Kidney (tissue), 14 donors: ENCODE data around the gene ANKS1B. TPM values are rescaled to one million over a fixed set of nuclear protein-coding genes. Genes with fewer than 3 reads are reported as not detected.

Source experiments
- DNase-seq, 5 donors: peaks; one replicate each; pipeline ENCODE4 v3.0.0-alpha.2; 2013 to 2020
- FAIRE-seq: peaks from 2 replicates; lab custom pipeline; 2012; peaks lifted over from hg19 to GRCh38; lab: Jason Lieb, UNC
- H3K27ac ChIP-seq, 2 donors: one replicate each; pipeline ENCODE4 v1.7.0; 2013; ENCODE audit warnings: low read depth in 2 of 2, low read length in 2 of 2, inconsistent platforms in 1 of 2
- H3K27me3 ChIP-seq: one replicate; pipeline ENCODE4 v1.7.1; 2013; ENCODE audit warnings: low read length, inconsistent platforms; ENCODE audit not compliant: control insufficient read depth, insufficient read depth
- H3K36me3 ChIP-seq, 3 donors: one replicate each; pipeline versions ENCODE4 v1.7.0 to v1.7.1; 2013; ENCODE audit warnings: low read length in 3 of 3, control low read depth in 1 of 3, inconsistent platforms in 1 of 3; ENCODE audit not compliant: insufficient read depth in 3 of 3, control insufficient read depth in 2 of 3
- H3K4me1 ChIP-seq, 3 donors: one replicate each; pipeline versions ENCODE4 v1.7.0 to v1.7.1; 2013; ENCODE audit warnings: low read length in 3 of 3, inconsistent platforms in 1 of 3, low read depth in 1 of 3; ENCODE audit not compliant: control insufficient read depth in 2 of 3, insufficient read depth in 2 of 3
- H3K4me3 ChIP-seq, 3 donors: one replicate each; pipeline versions ENCODE4 v1.7.0 to v1.8.1; 2013; ENCODE audit warnings: low read length in 3 of 3, control low read depth in 1 of 3, inconsistent platforms in 1 of 3
- H3K9ac ChIP-seq, 3 donors: one replicate each; pipeline versions ENCODE4 v1.7.0 to v1.7.1; 2013; ENCODE audit warnings: low read length in 3 of 3, control low read depth in 1 of 3, inconsistent platforms in 1 of 3
- H3K9me3 ChIP-seq, 3 donors: one replicate each; pipeline versions ENCODE4 v1.7.0 to v1.7.1; 2013; ENCODE audit warnings: low read length in 3 of 3, control low read depth in 1 of 3, inconsistent platforms in 1 of 3; ENCODE audit not compliant: control insufficient read depth in 2 of 3, insufficient read depth in 1 of 3
- CTCF ChIP-seq: IDR thresholded peaks from 3 replicates; pipeline ENCODE4 v1.5.1; 2012; ENCODE audit warnings: mild to moderate bottlenecking, moderate library complexity, borderline replicate concordance; ENCODE audit not compliant: insufficient read depth; ENCODE audit errors: extremely low read depth
- intact Hi-C: fragments of 100-400 bp; cut with DNase I; formaldehyde crosslinking; loops from one replicate; pipeline ENCODE4 v1.11.1; 2022
- polyA plus RNA-seq: library from polyadenylated mRNA; stranded (reverse); fragments of 350-450 nt; fragmentation: Illumina TruSeq; extraction: RNeasy Lipid Tissue Mini Kit (QIAGEN cat#74804); gene quantifications from one replicate; pipeline ENCODE4 v1.2.3, GENCODE V29; 2014; ENCODE audit warnings: low read depth, low replicate concordance; ENCODE audit not compliant: insufficient read depth
- total RNA-seq: library from RNA; stranded (reverse); fragmentation: NEBNext Ultra II Directional; extraction: Animal tissue kit (Norgen Biotek cat#: 25700); gene quantifications from one replicate; pipeline ENCODE4 v1.2.1, GENCODE V29; 2021
- donor health status: control.
- donor health status: control.
- donor health status: control.
- donor health status: control.
- donor health status: control.
- donor health status: DM: yes; HTN: yes; CAD: no.
- donor health status: Normal renal cell carcinoma (clear cell type).

Gene ANKS1B
- total and polyA plus RNA-seq, 2 donors from 2014 or later = 1.7 to 5.8 TPM

- H3K4me1 ChIP-seq = no peaks in the 10 kb centered on the region
- H3K9ac ChIP-seq = no peak overlapping the region
- H3K4me3 ChIP-seq = no peak overlapping the region
- H3K27me3 ChIP-seq = no peaks in the 10 kb centered on the region
- intact Hi-C loops = no loop called here
- no peak overlapping the region for H3K27ac ChIP-seq
- TF ChIP-seq CTCF = no peak
- DNase-seq (no peak), FAIRE-seq (no peak)
- no peaks in the 10 kb centered on the region for H3K9me3 ChIP-seq
- H3K36me3 ChIP-seq = no peaks in the 10 kb centered on the region
Observed at GRCh38 chr12:99549196-99549595, 435.5 kb downstream of the ANKS1B start.

- Histone ChIP-seq H3K36me3 (no peaks in the 10 kb centered on the region), H3K27me3 (no peaks in the 10 kb centered on the region), H3K9ac (no peak overlapping the region), H3K9me3 (no peaks in the 10 kb centered on the region), H3K4me3 (no peak overlapping the region), H3K27ac (no peak overlapping the region), H3K4me1 (no peaks in the 10 kb centered on the region)
- no peak for DNase-seq
- FAIRE-seq = no peak
- TF ChIP-seq CTCF = no peak
- intact Hi-C loops = no loop called here
Observed at GRCh38 chr12:99544457-99544856, 440.3 kb downstream of the ANKS1B start.

DNA sequence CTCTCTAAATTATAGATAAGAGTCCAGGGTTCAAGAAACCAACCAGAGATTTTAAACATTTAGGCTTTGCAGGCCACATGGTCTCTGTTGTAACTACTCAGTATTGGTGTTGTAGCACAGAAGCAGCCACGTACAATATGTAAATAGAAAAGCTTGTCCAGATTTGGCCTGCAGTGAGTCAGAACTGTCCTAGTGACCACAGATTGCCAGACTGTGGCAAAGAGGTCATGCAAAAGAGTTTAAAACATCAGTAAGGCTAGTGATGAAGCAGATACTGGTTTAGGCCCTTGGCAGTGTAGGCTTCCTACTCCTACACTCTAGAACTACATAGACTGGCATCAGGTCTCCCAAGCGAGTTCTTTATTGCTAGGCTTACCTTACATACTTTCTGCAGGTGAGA is 454.8 kb downstream of the ANKS1B start:
- no peak for TF ChIP-seq CTCF
- no peak for DNase-seq
- Histone ChIP-seq H3K36me3 (no peaks in the 10 kb centered on the region), H3K4me3 (no peak overlapping the region), H3K4me1 (no peaks in the 10 kb centered on the region), H3K27me3 (no peaks in the 10 kb centered on the region), H3K27ac (no peak overlapping the region), H3K9me3 (peaks cover 0 to 3% (median 0%) of the 10 kb centered on the region in 3 donors), H3K9ac (no peak overlapping the region)
- no peak for FAIRE-seq
- intact Hi-C loops = no loop called here

DNA sequence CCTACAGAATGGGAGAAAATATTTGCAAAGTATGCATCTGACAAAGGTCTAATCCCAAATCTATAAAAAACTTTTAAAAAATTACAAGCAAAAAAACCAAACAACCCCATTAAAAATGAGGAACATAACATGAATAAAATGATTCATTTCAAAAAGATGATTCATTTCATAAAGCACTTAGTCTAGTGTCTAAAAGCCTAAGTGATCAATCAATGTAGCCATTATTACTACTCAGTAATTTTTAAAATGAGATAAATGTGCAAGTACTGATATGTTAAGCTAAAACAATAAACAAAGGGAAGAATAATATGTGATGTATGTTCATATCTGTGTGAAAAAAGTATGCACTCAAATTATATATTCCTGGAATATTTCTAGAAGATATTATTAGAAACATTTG is 456.3 kb downstream of the ANKS1B start:
- no peak overlapping the region for H3K27ac ChIP-seq
- H3K4me1 ChIP-seq = no peaks in the 10 kb centered on the region
- no peak overlapping the region for H3K9ac ChIP-seq
- H3K9me3 ChIP-seq = peaks cover 0 to 3% (median 0%) of the 10 kb centered on the region in 3 donors
- no peaks in the 10 kb centered on the region for H3K36me3 ChIP-seq
- intact Hi-C loops = no loop called here
- H3K27me3 ChIP-seq = no peaks in the 10 kb centered on the region
- no peak overlapping the region for H3K4me3 ChIP-seq
- no peak for TF ChIP-seq CTCF
- FAIRE-seq (no peak), DNase-seq (no peak)
